ENCODE measurements around the gene NCKAP5.

The NCKAP5 gene

GRCh38 chr2:132971310-132972061, 596.8 kb downstream of the NCKAP5 start:
- no peak for TF ChIP-seq CTCF (IDR thresholded peaks at IDR 0.05; ENCODE audit: insufficient read depth, low read depth, low read length, missing control alignments)
- no peak for DNase-seq (ENCODE audit: low read depth)
- no peak overlapping the region for H3K4me3 ChIP-seq (ENCODE audit: low read depth, low read length)

GRCh38 chr2:132969371-132969985, 598.8 kb downstream of the NCKAP5 start:
- no peak overlapping the region for H3K4me3 ChIP-seq (ENCODE audit: low read depth, low read length)
- peak; percentile 10 for DNase-seq (ENCODE audit: low read depth)
- no peak for TF ChIP-seq CTCF (IDR thresholded peaks at IDR 0.05; ENCODE audit: insufficient read depth, low read depth, low read length, missing control alignments)

GRCh38 chr2:132965460-132965859, 602.8 kb downstream of the NCKAP5 start:
- no peak for TF ChIP-seq CTCF (IDR thresholded peaks at IDR 0.05; ENCODE audit: insufficient read depth, low read depth, low read length, missing control alignments)
- H3K4me3 ChIP-seq (ENCODE audit: low read depth, low read length) = no peak overlapping the region
- DNase-seq (ENCODE audit: low read depth) = no peak

GRCh38 chr2:132963161-132963560, 605.1 kb downstream of the NCKAP5 start:
- DNase-seq (ENCODE audit: low read depth) = no peak
- no peak for TF ChIP-seq CTCF (IDR thresholded peaks at IDR 0.05; ENCODE audit: insufficient read depth, low read depth, low read length, missing control alignments)
- H3K4me3 ChIP-seq (ENCODE audit: low read depth, low read length) = no peak overlapping the region

- no peak overlapping the region for H3K4me3 ChIP-seq (ENCODE audit: low read depth, low read length)
- no peak for DNase-seq (ENCODE audit: low read depth)
- TF ChIP-seq CTCF (IDR thresholded peaks at IDR 0.05; ENCODE audit: insufficient read depth, low read depth, low read length, missing control alignments) = no peak
Measured at GRCh38 chr2:132958887-132959286, 609.4 kb downstream of the NCKAP5 start.

GRCh38 chr2:132955871-132956615, 612.2 kb downstream of the NCKAP5 start:
- no peak for TF ChIP-seq CTCF (IDR thresholded peaks at IDR 0.05; ENCODE audit: insufficient read depth, low read depth, low read length, missing control alignments)
- DNase-seq (ENCODE audit: low read depth) = no peak

More at GRCh38 chr2:132955871-132956615, 612.2 kb downstream of the NCKAP5 start:
- H3K4me3 ChIP-seq (ENCODE audit: low read depth, low read length) = no peak overlapping the region

Measured in GM12865 (cell line).